IMR-90 (cell line): ENCODE measurements around the gene OSTN. TPM values are rescaled to one million over a fixed set of nuclear protein-coding genes. Genes with fewer than 3 reads are reported as not detected.

ENCODE experiments used
- ATAC-seq: fragments of 200-7000 bp; cut with Tn5 transposase; 2 replicates; pipeline ENCODE4 v1.9.1; 2020; ENCODE audit warnings: low read depth, mild to moderate bottlenecking, moderate library complexity
- BruUV-seq: library from RNA; stranded (reverse); fragments of 400-500 nt; replicated peaks from 2 replicates; lab custom pipeline; 2021; lab: Mats Ljungman, UMichigan
- CTCF ChIA-PET: fragments of 300-600 bp; formaldehyde crosslinking; extraction: SDS; loops from one replicate; lab custom pipeline; 2021; ENCODE audit warnings: antibody characterized with exemption; lab: Yijun Ruan, JAX
- POLR2A ChIA-PET: fragments of 300-600 bp; sonication (Branson Sonifier 250); formaldehyde crosslinking; loops from one replicate; lab custom pipeline; 2022; ENCODE audit warnings: antibody characterized with exemption; ENCODE audit not compliant: unreplicated experiment; lab: Charles Lee
- DNase-seq: peaks from one replicate; pipeline ENCODE4 v3.0.0; 2013
- H2AFZ ChIP-seq: replicated peaks from 2 replicates; pipeline ENCODE3; 2013; ENCODE audit warnings: low read length, mild to moderate bottlenecking; ENCODE audit not compliant: poor library complexity
- H2AK5ac ChIP-seq: 2 replicates; pipeline ENCODE4 v1.6.1; 2013; ENCODE audit warnings: low read depth, low read length, inconsistent platforms
- H2AK9ac ChIP-seq: replicated peaks from 2 replicates; pipeline ENCODE3; 2013; ENCODE audit warnings: mild to moderate bottlenecking, low read depth, low read length, moderate library complexity; ENCODE audit not compliant: poor library complexity
- H2BK120ac ChIP-seq: 2 replicates; pipeline ENCODE4 v1.6.1; 2013; ENCODE audit warnings: low read depth, low read length, inconsistent platforms
- H2BK15ac ChIP-seq: 3 replicates; pipeline ENCODE4 v1.6.1; 2013; ENCODE audit warnings: low read depth, low read length, inconsistent platforms
- H2BK20ac ChIP-seq: 2 replicates; pipeline ENCODE4 v1.6.1; 2013; ENCODE audit warnings: low read depth, mild to moderate bottlenecking, inconsistent platforms, low read length, moderate library complexity
- H2BK5ac ChIP-seq: 2 replicates; pipeline ENCODE4 v1.6.1; 2013; ENCODE audit warnings: mild to moderate bottlenecking, low read depth, low read length, inconsistent platforms; ENCODE audit not compliant: poor library complexity, severe bottlenecking
- H3K14ac ChIP-seq: replicated peaks from 2 replicates; pipeline ENCODE4 v1.6.1; 2013; ENCODE audit warnings: low read depth, low read length, inconsistent platforms
- H3K18ac ChIP-seq: 2 replicates; pipeline ENCODE4 v1.6.1; 2013; ENCODE audit warnings: low read depth, low read length, control low read depth
- H3K23ac ChIP-seq: 2 replicates; pipeline ENCODE4 v1.6.1; 2013; ENCODE audit warnings: low read depth, low read length, inconsistent platforms
- H3K27ac ChIP-seq: 2 replicates; pipeline ENCODE4 v1.5.1; 2013; ENCODE audit warnings: mild to moderate bottlenecking, control low read depth, low read length; ENCODE audit not compliant: insufficient read depth
- H3K27me3 ChIP-seq: 2 replicates; pipeline ENCODE4 v1.6.1; 2013; ENCODE audit warnings: low read length; ENCODE audit not compliant: control insufficient read depth, insufficient read depth
- H3K36me3 ChIP-seq: 2 replicates; pipeline ENCODE4 v1.6.1; 2013; ENCODE audit warnings: low read length, mixed read lengths; ENCODE audit not compliant: control insufficient read depth, insufficient read depth
- H3K4ac ChIP-seq: 2 replicates; pipeline ENCODE4 v1.6.1; 2013; ENCODE audit warnings: low read depth, low read length, inconsistent platforms
- H3K4me1 ChIP-seq: 2 replicates; pipeline ENCODE4 v1.6.1; 2013; ENCODE audit warnings: low read length, mixed read lengths; ENCODE audit not compliant: control insufficient read depth, insufficient read depth
- H3K4me2 ChIP-seq: 2 replicates; pipeline ENCODE4 v1.6.1; 2013; ENCODE audit warnings: low read depth, mild to moderate bottlenecking, control low read depth, low read length, moderate library complexity
- H3K4me3 ChIP-seq: 2 replicates; pipeline ENCODE4 v1.5.1; 2013; ENCODE audit warnings: low read depth, mild to moderate bottlenecking, control low read depth, low read length, moderate library complexity; ENCODE audit not compliant: insufficient read depth
- H3K56ac ChIP-seq: 2 replicates; pipeline ENCODE4 v1.6.1; 2013; ENCODE audit warnings: low read length, inconsistent platforms; ENCODE audit not compliant: insufficient read depth; ENCODE audit errors: extremely low read depth
- H3K79me1 ChIP-seq, 2 experiments: 2 replicates each; pipeline ENCODE4 v1.6.1; 2013; ENCODE audit warnings: low read length in 2 of 2, inconsistent platforms in 1 of 2, low read depth in 1 of 2
- H3K9ac ChIP-seq: 2 replicates; pipeline ENCODE4 v1.6.1; 2013; ENCODE audit warnings: low read depth, low read length, control low read depth
- H3K9me1 ChIP-seq: 2 replicates; pipeline ENCODE4 v1.6.1; 2013; ENCODE audit warnings: low read length, inconsistent platforms; ENCODE audit not compliant: insufficient read depth
- H3K9me3 ChIP-seq: 2 replicates; pipeline ENCODE4 v1.6.1; 2013; ENCODE audit warnings: low read length; ENCODE audit not compliant: control insufficient read depth, insufficient read depth
- H4K20me1 ChIP-seq: 2 replicates; pipeline ENCODE4 v1.6.1; 2013; ENCODE audit warnings: low read length, inconsistent platforms; ENCODE audit not compliant: insufficient read depth
- H4K5ac ChIP-seq: 2 replicates; pipeline ENCODE4 v1.6.1; 2013; ENCODE audit warnings: mild to moderate bottlenecking, low read depth, low read length, control low read depth
- H4K8ac ChIP-seq, 2 experiments: 2 replicates each; pipeline ENCODE4 v1.6.1; 2013; ENCODE audit warnings: low read depth in 2 of 2, low read length in 2 of 2, control low read depth in 1 of 2, inconsistent platforms in 1 of 2
- H4K91ac ChIP-seq: 2 replicates; pipeline ENCODE4 v1.6.1; 2013; ENCODE audit warnings: low read depth, low read length, inconsistent platforms; ENCODE audit not compliant: insufficient read depth
- BHLHE40 ChIP-seq: fragments of 150-350 bp; IDR thresholded peaks from 2 replicates; pipeline ENCODE4 v1.6.1; 2016; ENCODE audit warnings: mild to moderate bottlenecking, low read depth, low read length
- CEBPB ChIP-seq: IDR thresholded peaks from 2 replicates; pipeline ENCODE4 v1.6.1; 2012; ENCODE audit warnings: low read depth, low read length, improper control_type of control experiment
- CHD1 ChIP-seq: IDR thresholded peaks from 2 replicates; pipeline ENCODE4 v1.6.1; 2012; ENCODE audit warnings: low read depth, low read length, improper control_type of control experiment
- CTCF ChIP-seq: conservative IDR thresholded peaks from 2 replicates; pipeline ENCODE4 v1.5.1; 2012; ENCODE audit warnings: mild to moderate bottlenecking, low read depth, low read length, improper control_type of control experiment
- ELK1 ChIP-seq: fragments of 150-350 bp; IDR thresholded peaks from 2 replicates; pipeline ENCODE4 v1.6.1; 2016; ENCODE audit warnings: low read depth, mild to moderate bottlenecking, low read length, moderate library complexity, borderline replicate concordance
- FOS ChIP-seq: fragments of 150-350 bp; IDR thresholded peaks from 2 replicates; pipeline ENCODE4 v1.6.1; 2016; ENCODE audit warnings: low read depth, low read length
- MAFK ChIP-seq: IDR thresholded peaks from 2 replicates; pipeline ENCODE4 v1.6.1; 2012; ENCODE audit warnings: low read depth, low read length, improper control_type of control experiment
- MAZ ChIP-seq: IDR thresholded peaks from 2 replicates; pipeline ENCODE4 v1.6.1; 2012; ENCODE audit warnings: low read depth, mild to moderate bottlenecking, low read length, improper control_type of control experiment, moderate library complexity, borderline replicate concordance
- MXI1 ChIP-seq: IDR thresholded peaks from 2 replicates; pipeline ENCODE4 v1.6.1; 2012; ENCODE audit warnings: low read depth, mild to moderate bottlenecking, low read length, moderate library complexity, borderline replicate concordance
- NFE2L2 ChIP-seq: fragments of 150-350 bp; IDR thresholded peaks from 2 replicates; pipeline ENCODE4 v1.6.1; 2016; ENCODE audit warnings: low read depth, mild to moderate bottlenecking, low read length
- POLR2A ChIP-seq: IDR thresholded peaks from 2 replicates; pipeline ENCODE4 v1.6.1; 2012; ENCODE audit warnings: mild to moderate bottlenecking, low read depth, low read length
- RAD21 ChIP-seq: IDR thresholded peaks from 2 replicates; pipeline ENCODE4 v1.6.1; 2012; ENCODE audit warnings: low read length, improper control_type of control experiment
- RCOR1 ChIP-seq: IDR thresholded peaks from 2 replicates; pipeline ENCODE4 v1.6.1; 2012; ENCODE audit warnings: mild to moderate bottlenecking, low read length, improper control_type of control experiment; ENCODE audit not compliant: insufficient replicate concordance
- RFX5 ChIP-seq: IDR thresholded peaks from 2 replicates; pipeline ENCODE4 v1.8.0; 2012; ENCODE audit warnings: low read depth, mild to moderate bottlenecking, low read length, moderate library complexity
- SMC3 ChIP-seq: fragments of 150-350 bp; IDR thresholded peaks from 2 replicates; pipeline ENCODE4 v1.6.1; 2016; ENCODE audit warnings: low read depth, mild to moderate bottlenecking, antibody characterized with exemption, low read length, moderate library complexity
- USF2 ChIP-seq: fragments of 150-350 bp; IDR thresholded peaks from 2 replicates; pipeline ENCODE4 v1.6.1; 2017; ENCODE audit warnings: mild to moderate bottlenecking, antibody characterized with exemption, low read length, low read depth
- WGBS, 2 experiments: methylation state at CpG; one replicate each; pipeline versions ENCODE4 v1.1.5 to v1.1.7; 2013; ENCODE audit warnings: missing lambda C conversion rate in 2 of 2; ENCODE audit not compliant: insufficient read length in 1 of 2; ENCODE audit errors: extremely low coverage in 2 of 2; 5-methylcytosine and 5-hydroxymethylcytosine counted together
- dilution Hi-C: fragments of 300-500 bp; cut with HindIII; formaldehyde crosslinking; loops from one replicate; pipeline ENCODE4 v1.14.3; 2018; ENCODE audit warnings: low sequenced_read_pairs; ENCODE audit not compliant: unreplicated experiment
- in situ Hi-C: fragments of 300-500 bp; cut with MboI; formaldehyde crosslinking; loops from 3 replicates; pipeline ENCODE4 v1.14.3; 2019; ENCODE audit warnings: low sequenced_read_pairs, inconsistent platforms, mixed read lengths
- intact Hi-C: fragments of 100-400 bp; cut with micrococcal nuclease; formaldehyde crosslinking; loops from 2 replicates; pipeline ENCODE4 v1.10.0; 2022
- polyA plus RNA-seq, 3 experiments: library from polyadenylated mRNA; depleted of rRNA; stranded (reverse); fragments of >200 nt; gene quantifications; 2 replicates each; pipeline ENCODE4 v1.2.3, GENCODE V29; 2012; ENCODE audit warnings: low replicate concordance in 1 of 3
- total RNA-seq: library from RNA; depleted of rRNA; stranded (reverse); fragments of >200 nt; gene quantifications from 2 replicates; pipeline ENCODE4 v1.2.3, GENCODE V29; 2012

OSTN gene
- total and polyA plus RNA-seq, 2 of the 4 experiments (the other 2 are of a cell fraction) = not detected

- Histone ChIP-seq H2BK15ac (no peak overlapping the region), H3K18ac (no peak overlapping the region), H3K9me1 (no peaks in the 10 kb centered on the region), H2AFZ (no peak overlapping the region), H3K23ac (no peak overlapping the region), H2BK20ac (no peak overlapping the region), H4K8ac (no peak overlapping the region), H2AK9ac (no peak overlapping the region), H2BK120ac (no peak overlapping the region), H3K27ac (no peak overlapping the region), H3K56ac (no peak overlapping the region), H3K79me1 (no peaks in the 10 kb centered on the region), H3K14ac (no peak overlapping the region), H2BK5ac (no peak overlapping the region), H3K4me1 (no peaks in the 10 kb centered on the region), H3K9ac (no peak overlapping the region), H3K36me3 (no peaks in the 10 kb centered on the region), H3K9me3 (no peaks in the 10 kb centered on the region), H3K4me2 (no peak overlapping the region), H3K4me3 (no peak overlapping the region), H3K4ac (no peak overlapping the region), H4K5ac (no peak overlapping the region), H2AK5ac (no peak overlapping the region), H4K91ac (no peak overlapping the region), H4K20me1 (no peaks in the 10 kb centered on the region), H3K27me3 (no peaks in the 10 kb centered on the region)
- dilution Hi-C loops = no loop called here
- ChIA-PET CTCF (interaction anchor here (0.8 kb wide), 1 partner anchor 13 kb away, joined by 4 read pairs; no protein-coding TSS in a partner anchor), POLR2A (no interaction called here)
- WGBS, 2 experiments = no CpG with 5 or more reads among the region's 2 CpGs
- BruUV-seq = no TSS peak
- intact Hi-C loops = no loop called here
- DNase-seq = no peak
- in situ Hi-C loops = no loop called here
- TF ChIP-seq POLR2A = no peak
- TF ChIP-seq MAFK = no peak
- no peak for TF ChIP-seq SMC3
- TF ChIP-seq ELK1 = no peak
- no peak for TF ChIP-seq RCOR1
- no peak for TF ChIP-seq MXI1
- TF ChIP-seq CTCF = no peak
- TF ChIP-seq MAZ = no peak
- no peak for TF ChIP-seq BHLHE40
- no peak for TF ChIP-seq FOS
- TF ChIP-seq NFE2L2 = no peak
- TF ChIP-seq RFX5 = no peak
- TF ChIP-seq CHD1 = no peak
- TF ChIP-seq USF2 = no peak
- no peak for TF ChIP-seq RAD21
- no peak for TF ChIP-seq CEBPB
- no peak for ATAC-seq
Measured at GRCh38 chr3:191313296-191313695, 114.3 kb downstream of the OSTN start.
